Measurements from ENCODE around the gene PTTG1IP. TPM values are rescaled to one million over a fixed set of nuclear protein-coding genes. Genes with fewer than 3 reads are reported as not detected.

The PTTG1IP gene
- total and polyA plus RNA-seq, 3 experiments from 2014 or later = 48.2 to 69.8 (median 50.8) TPM

DNA sequence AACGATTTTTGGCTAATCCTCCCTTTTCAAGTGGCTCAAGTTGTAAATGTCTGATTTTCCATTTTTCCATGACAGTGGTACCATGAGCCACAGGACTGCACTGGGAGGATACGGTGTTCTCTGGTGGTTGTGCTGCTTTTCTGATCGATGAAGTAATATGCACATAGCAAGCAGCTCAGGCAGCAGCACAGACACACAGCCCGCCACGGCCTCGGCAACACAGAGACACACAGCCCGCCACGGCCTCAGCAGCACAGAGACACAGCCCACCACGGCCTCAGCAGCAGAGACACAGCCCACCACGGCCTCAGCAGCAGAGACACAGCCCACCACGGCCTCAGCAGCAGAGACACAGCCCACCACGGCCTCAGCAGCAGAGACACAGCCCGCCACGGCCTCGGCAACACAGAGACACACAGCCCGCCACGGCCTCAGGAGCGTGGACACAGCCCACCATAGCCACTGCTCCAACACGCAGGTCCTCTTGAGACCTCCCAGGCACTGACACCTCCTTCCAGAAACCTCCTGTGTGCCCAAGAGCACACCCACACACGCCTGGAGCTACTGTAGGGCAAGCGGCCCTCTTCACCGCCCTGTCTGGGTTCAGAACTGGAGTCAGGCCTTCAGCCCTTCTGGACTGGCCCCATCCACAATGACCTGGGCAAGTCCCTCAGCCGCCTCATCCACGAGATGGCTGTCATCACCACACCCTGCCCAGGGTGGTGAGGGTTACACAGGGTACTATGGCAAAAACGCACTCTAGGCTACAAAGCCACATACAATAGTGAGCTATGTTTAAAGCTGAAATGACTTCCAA is 10.4 kb downstream of the PTTG1IP start:
- H3K27me3 ChIP-seq (ENCODE audit: insufficient read depth, low read length, poor library complexity, severe bottlenecking) = no peaks in the 10 kb centered on the region
- H3K4me3 Mint-ChIP-seq = no peak overlapping the region
- H3K4me1 Mint-ChIP-seq = peaks cover 50 to 74% (median 52%) of the 10 kb centered on the region in 3 donors
- POLR2A ChIA-PET = no interaction called here
- no peak overlapping the region for H3K27ac ChIP-seq (ENCODE audit: low read depth, low read length)
- H3K36me3 ChIP-seq (ENCODE audit: insufficient read depth, low read length) = peaks cover 37% of the 10 kb centered on the region
- H3K9me3 Mint-ChIP-seq = no peaks in the 10 kb centered on the region
- peaks cover 0 to 85% (median 9%) of the 10 kb centered on the region in 3 donors for H3K36me3 Mint-ChIP-seq
- CTCF ChIA-PET = no interaction called here
- H3K27me3 Mint-ChIP-seq = no peaks in the 10 kb centered on the region
- DNase-seq = no peak
- peaks cover 32% of the 10 kb centered on the region for H3K4me1 ChIP-seq (ENCODE audit: insufficient read depth, low read length)
- H3K27ac Mint-ChIP-seq = peak overlapping the region in 4 of 8 donors; percentile 30 to 79 (median 46)
- H3K9me3 ChIP-seq (ENCODE audit: low read length) = no peaks in the 10 kb centered on the region
- no peak overlapping the region for H3K4me3 ChIP-seq (ENCODE audit: low read length)

DNA sequence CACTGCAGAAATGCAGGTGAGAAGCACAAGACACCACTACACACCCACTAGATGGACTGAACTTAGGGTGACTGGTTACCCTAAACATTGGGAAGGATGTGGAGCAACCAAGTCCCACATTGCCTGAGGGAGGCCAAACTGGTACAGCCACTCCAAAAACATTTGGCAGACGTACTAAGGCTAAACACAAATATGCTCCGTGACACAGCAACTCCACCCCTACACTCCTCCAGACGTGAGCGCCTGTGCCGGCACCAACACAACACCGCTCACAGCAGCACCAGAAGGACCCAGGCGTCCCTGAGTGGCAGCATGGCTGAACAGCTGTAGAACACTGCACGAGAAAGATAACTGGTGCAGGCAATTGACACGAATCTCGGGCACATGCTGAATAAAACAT is 14.7 kb downstream of the PTTG1IP start:
- CTCF ChIA-PET = no interaction called here
- Mint-ChIP-seq H3K27me3 (no peaks in the 10 kb centered on the region), H3K9me3 (no peaks in the 10 kb centered on the region), H3K4me1 (peaks cover 34 to 37% (median 37%) of the 10 kb centered on the region in 3 donors), H3K36me3 (peaks cover 0 to 88% (median 15%) of the 10 kb centered on the region in 3 donors), H3K4me3 (no peak overlapping the region), H3K27ac (peak overlapping the region in 1 of 8 donors; percentile 5)
- no peak for DNase-seq
- no peak overlapping the region for H3K4me3 ChIP-seq (ENCODE audit: low read length)
- no peak overlapping the region for H3K27ac ChIP-seq (ENCODE audit: low read depth, low read length)
- POLR2A ChIA-PET = no interaction called here
- no peaks in the 10 kb centered on the region for H3K27me3 ChIP-seq (ENCODE audit: insufficient read depth, low read length, poor library complexity, severe bottlenecking)
- peaks cover 16% of the 10 kb centered on the region for H3K4me1 ChIP-seq (ENCODE audit: insufficient read depth, low read length)
- peaks cover 38% of the 10 kb centered on the region for H3K36me3 ChIP-seq (ENCODE audit: insufficient read depth, low read length)
- H3K9me3 ChIP-seq (ENCODE audit: low read length) = no peaks in the 10 kb centered on the region

DNA sequence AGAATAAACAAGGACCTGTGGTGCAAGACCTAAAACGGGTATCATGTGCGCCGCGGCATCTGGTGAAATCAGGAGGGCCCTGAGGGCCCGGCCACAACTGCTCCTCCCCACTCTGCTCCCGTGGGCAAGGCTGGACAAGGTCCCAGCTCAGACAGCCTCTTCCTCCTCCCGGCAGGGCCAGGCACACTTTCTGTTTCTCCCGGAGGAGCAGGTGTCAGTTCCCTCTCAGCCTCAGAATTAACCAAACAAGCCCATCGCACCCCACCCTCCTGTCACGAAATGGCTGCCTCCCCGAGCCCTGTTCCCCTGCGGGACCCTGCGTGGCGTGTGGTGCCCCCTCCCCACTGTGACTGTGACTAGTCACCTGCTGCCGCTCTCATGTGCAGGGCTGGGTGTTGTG is 15.2 kb downstream of the PTTG1IP start:
- Histone ChIP-seq H3K9me3 (ENCODE audit: low read length) (no peaks in the 10 kb centered on the region), H3K4me3 (ENCODE audit: low read length) (no peak overlapping the region), H3K27me3 (ENCODE audit: insufficient read depth, low read length, poor library complexity, severe bottlenecking) (no peaks in the 10 kb centered on the region), H3K4me1 (ENCODE audit: insufficient read depth, low read length) (peaks cover 21% of the 10 kb centered on the region), H3K27ac (ENCODE audit: low read depth, low read length) (no peak overlapping the region), H3K36me3 (ENCODE audit: insufficient read depth, low read length) (peaks cover 33% of the 10 kb centered on the region)
- H3K4me1 Mint-ChIP-seq = peaks cover 32 to 37% (median 34%) of the 10 kb centered on the region in 3 donors
- H3K4me3 Mint-ChIP-seq = no peak overlapping the region
- H3K36me3 Mint-ChIP-seq = peaks cover 0 to 88% (median 15%) of the 10 kb centered on the region in 3 donors
- no peaks in the 10 kb centered on the region for H3K27me3 Mint-ChIP-seq
- ChIA-PET POLR2A (no interaction called here), CTCF (no interaction called here)
- no peaks in the 10 kb centered on the region for H3K9me3 Mint-ChIP-seq
- no peak overlapping the region for H3K27ac Mint-ChIP-seq
- no peak for DNase-seq

DNA sequence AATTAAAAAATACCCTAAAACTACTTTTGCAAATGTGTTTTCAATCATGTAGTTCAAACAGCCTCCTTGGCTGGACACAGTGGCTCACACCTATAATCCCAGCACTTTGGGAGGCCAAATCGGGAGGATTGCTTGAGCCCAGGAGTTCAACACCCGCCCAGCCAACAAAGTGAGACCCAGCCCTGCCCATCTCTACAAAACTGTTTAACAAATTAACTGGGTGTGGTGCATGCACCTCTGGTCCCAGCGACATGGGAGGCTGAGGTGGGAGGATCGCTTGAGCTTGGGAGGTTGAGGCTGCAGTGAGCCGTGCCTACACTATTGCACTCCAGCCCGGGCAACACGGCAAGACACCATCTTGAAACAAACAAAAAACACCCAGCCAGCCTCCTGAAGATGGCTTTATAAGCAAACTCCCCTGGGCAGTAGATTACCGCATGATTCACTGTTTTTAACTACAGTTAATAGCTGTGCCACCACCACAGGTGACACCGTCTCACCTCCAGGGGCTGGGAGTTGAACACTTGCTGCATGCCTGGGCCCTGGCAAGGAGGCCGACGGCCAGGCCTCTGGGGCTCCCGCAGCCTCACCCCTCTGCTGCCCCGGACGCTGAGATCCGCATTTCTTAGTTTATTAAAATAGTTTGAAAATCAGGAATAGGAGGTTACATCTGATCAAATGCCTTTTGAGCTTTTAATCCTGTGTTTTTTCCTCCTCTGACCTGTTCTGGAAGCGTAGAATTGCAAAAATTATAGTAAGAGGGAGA is 16.2 kb downstream of the PTTG1IP start:
- CTCF ChIA-PET = no interaction called here
- no peaks in the 10 kb centered on the region for H3K9me3 ChIP-seq (ENCODE audit: low read length)
- peak overlapping the region in 1 of 8 donors; percentile 46 for H3K27ac Mint-ChIP-seq
- H3K36me3 Mint-ChIP-seq = peaks cover 0 to 89% (median 17%) of the 10 kb centered on the region in 3 donors
- peaks cover 28% of the 10 kb centered on the region for H3K4me1 ChIP-seq (ENCODE audit: insufficient read depth, low read length)
- no peak for DNase-seq
- H3K36me3 ChIP-seq (ENCODE audit: insufficient read depth, low read length) = peaks cover 33% of the 10 kb centered on the region
- no peak overlapping the region for H3K4me3 Mint-ChIP-seq
- no peaks in the 10 kb centered on the region for H3K27me3 Mint-ChIP-seq
- no peaks in the 10 kb centered on the region for H3K9me3 Mint-ChIP-seq
- no peaks in the 10 kb centered on the region for H3K27me3 ChIP-seq (ENCODE audit: insufficient read depth, low read length, poor library complexity, severe bottlenecking)
- no peak overlapping the region for H3K4me3 ChIP-seq (ENCODE audit: low read length)
- no peak overlapping the region for H3K27ac ChIP-seq (ENCODE audit: low read depth, low read length)
- peaks cover 26 to 39% (median 35%) of the 10 kb centered on the region in 3 donors for H3K4me1 Mint-ChIP-seq
- POLR2A ChIA-PET = no interaction called here

DNA sequence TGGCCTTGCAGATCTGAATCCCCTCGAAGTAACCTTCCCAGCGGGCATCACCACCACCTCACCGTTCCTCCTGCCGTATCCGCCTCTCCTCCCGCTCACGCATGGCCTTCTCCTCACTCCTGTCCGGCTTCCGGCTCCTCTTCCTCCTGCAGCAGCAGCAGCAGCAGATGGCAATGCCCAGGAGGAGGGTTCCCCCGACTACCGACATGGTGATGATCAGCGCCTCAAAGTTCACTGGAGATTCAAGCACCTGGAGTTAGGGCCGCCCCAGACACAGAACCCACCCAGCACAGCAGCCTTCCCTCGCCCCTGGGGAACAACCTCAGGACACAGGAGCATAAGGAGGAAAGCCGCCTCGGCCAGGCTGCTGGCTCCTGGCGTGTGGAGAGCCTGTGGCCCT is 17.4 kb downstream of the PTTG1IP start:
- no peak for DNase-seq
- H3K4me1 ChIP-seq (ENCODE audit: insufficient read depth, low read length) = peaks cover 40% of the 10 kb centered on the region
- ChIA-PET POLR2A (no interaction called here), CTCF (no interaction called here)
- H3K9me3 ChIP-seq (ENCODE audit: low read length) = no peaks in the 10 kb centered on the region
- H3K4me3 ChIP-seq (ENCODE audit: low read length) = no peak overlapping the region
- no peaks in the 10 kb centered on the region for H3K27me3 ChIP-seq (ENCODE audit: insufficient read depth, low read length, poor library complexity, severe bottlenecking)
- peak overlapping the region; percentile 63 for H3K27ac ChIP-seq (ENCODE audit: low read depth, low read length)
- no peaks in the 10 kb centered on the region for H3K27me3 Mint-ChIP-seq
- no peaks in the 10 kb centered on the region for H3K9me3 Mint-ChIP-seq
- peak overlapping the region in 2 of 8 donors; percentile 41 to 47 for H3K27ac Mint-ChIP-seq
- no peak overlapping the region for H3K4me3 Mint-ChIP-seq
- H3K36me3 Mint-ChIP-seq = peaks cover 0 to 91% (median 14%) of the 10 kb centered on the region in 3 donors
- H3K36me3 ChIP-seq (ENCODE audit: insufficient read depth, low read length) = peaks cover 31% of the 10 kb centered on the region
- peaks cover 16 to 36% (median 28%) of the 10 kb centered on the region in 3 donors for H3K4me1 Mint-ChIP-seq

DNA sequence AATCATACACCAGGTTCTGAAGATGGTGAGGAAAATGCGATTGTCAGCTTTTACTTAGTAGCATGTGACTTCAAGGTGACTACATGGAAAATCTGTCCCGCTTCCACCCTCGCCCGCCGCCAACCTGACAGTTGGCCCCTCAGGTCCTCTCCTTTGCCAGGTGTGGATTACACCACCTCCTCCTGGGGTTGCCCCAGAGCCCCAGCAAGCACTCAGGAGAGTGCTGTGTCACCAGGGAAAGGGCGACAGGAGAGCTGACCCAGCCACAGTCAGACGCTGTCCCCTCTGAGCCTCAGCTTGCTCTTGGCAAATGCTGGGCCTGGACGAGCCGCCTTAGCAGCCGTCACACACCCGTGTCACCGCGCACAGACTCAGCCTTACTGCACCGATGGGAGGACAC is 17.9 kb downstream of the PTTG1IP start:
- peaks cover 36% of the 10 kb centered on the region for H3K36me3 ChIP-seq (ENCODE audit: insufficient read depth, low read length)
- no peak overlapping the region for H3K4me3 ChIP-seq (ENCODE audit: low read length)
- peak overlapping the region; percentile 63 for H3K27ac ChIP-seq (ENCODE audit: low read depth, low read length)
- no peaks in the 10 kb centered on the region for H3K9me3 ChIP-seq (ENCODE audit: low read length)
- Mint-ChIP-seq H3K27ac (no peak overlapping the region), H3K4me3 (no peak overlapping the region), H3K27me3 (no peaks in the 10 kb centered on the region), H3K36me3 (peaks cover 0 to 93% (median 18%) of the 10 kb centered on the region in 3 donors), H3K9me3 (no peaks in the 10 kb centered on the region), H3K4me1 (peaks cover 13 to 33% (median 25%) of the 10 kb centered on the region in 3 donors)
- peaks cover 45% of the 10 kb centered on the region for H3K4me1 ChIP-seq (ENCODE audit: insufficient read depth, low read length)
- ChIA-PET POLR2A (no interaction called here), CTCF (no interaction called here)
- H3K27me3 ChIP-seq (ENCODE audit: insufficient read depth, low read length, poor library complexity, severe bottlenecking) = no peaks in the 10 kb centered on the region
- DNase-seq = no peak

DNA sequence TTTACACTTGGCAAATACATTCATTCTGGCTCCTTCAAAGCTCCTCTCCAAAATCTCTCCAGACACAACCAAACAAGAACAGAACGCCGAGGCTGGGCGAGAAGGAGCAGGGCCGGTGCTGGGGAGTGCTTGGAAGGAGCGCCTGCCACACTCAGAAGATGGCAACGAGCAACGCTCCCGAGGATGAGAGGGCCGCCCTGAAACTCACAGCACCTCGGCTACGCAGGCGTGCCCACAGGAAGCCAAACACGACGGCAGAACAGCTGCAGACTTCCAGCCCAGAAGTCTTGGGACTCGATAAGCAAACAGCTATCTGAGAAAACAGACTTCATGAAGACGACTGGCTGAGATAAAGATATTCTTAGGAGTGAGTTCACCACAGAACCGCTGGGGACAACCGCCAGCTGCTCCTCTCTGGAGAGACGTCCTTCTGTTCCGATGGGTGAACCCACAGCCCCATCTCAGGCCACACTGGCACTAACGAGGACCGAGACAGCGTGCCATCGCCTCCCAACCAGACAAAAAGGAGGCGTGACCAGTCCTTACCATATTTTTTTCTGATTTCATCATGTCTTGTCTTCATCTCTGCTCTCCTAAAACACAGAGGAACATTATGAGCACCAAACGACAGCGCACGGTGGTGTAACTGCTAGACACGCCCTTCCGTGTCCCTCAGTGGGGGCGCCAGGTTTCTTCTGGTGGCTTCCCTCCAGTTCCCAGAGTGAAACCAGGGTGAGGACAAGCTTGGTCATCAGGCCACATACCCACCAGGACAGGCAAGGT is 18.6 kb downstream of the PTTG1IP start:
- peaks cover 0 to 94% (median 18%) of the 10 kb centered on the region in 3 donors for H3K36me3 Mint-ChIP-seq
- DNase-seq = peak in 1 of 5 donors; percentile 47
- Histone ChIP-seq H3K4me3 (ENCODE audit: low read length) (no peak overlapping the region), H3K27me3 (ENCODE audit: insufficient read depth, low read length, poor library complexity, severe bottlenecking) (no peaks in the 10 kb centered on the region), H3K27ac (ENCODE audit: low read depth, low read length) (peak overlapping the region; percentile 63), H3K9me3 (ENCODE audit: low read length) (no peaks in the 10 kb centered on the region), H3K36me3 (ENCODE audit: insufficient read depth, low read length) (peaks cover 44% of the 10 kb centered on the region), H3K4me1 (ENCODE audit: insufficient read depth, low read length) (peaks cover 47% of the 10 kb centered on the region)
- peak overlapping the region in 5 of 8 donors; percentile 63 to 86 (median 73) for H3K27ac Mint-ChIP-seq
- H3K9me3 Mint-ChIP-seq = no peaks in the 10 kb centered on the region
- ChIA-PET CTCF (no interaction called here), POLR2A (no interaction called here)
- H3K4me3 Mint-ChIP-seq = no peak overlapping the region
- no peaks in the 10 kb centered on the region for H3K27me3 Mint-ChIP-seq
- peaks cover 9 to 33% (median 25%) of the 10 kb centered on the region in 3 donors for H3K4me1 Mint-ChIP-seq

DNA sequence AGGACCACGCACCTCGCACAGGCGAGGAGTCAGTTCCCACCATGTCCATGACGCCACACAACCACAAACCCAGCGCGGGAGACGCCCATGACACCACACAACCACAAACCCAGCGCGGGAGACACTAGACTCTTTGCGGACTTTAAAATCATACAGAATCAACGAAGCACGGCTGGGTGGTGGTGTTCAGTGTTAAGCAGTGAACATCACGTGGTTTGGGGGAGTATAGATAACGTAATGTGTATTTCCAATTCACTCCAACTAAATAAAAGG is 19.2 kb downstream of the PTTG1IP start:
- Histone ChIP-seq H3K4me1 (ENCODE audit: insufficient read depth, low read length) (peaks cover 47% of the 10 kb centered on the region), H3K27me3 (ENCODE audit: insufficient read depth, low read length, poor library complexity, severe bottlenecking) (no peaks in the 10 kb centered on the region), H3K9me3 (ENCODE audit: low read length) (no peaks in the 10 kb centered on the region), H3K27ac (ENCODE audit: low read depth, low read length) (peak overlapping the region; percentile 63), H3K36me3 (ENCODE audit: insufficient read depth, low read length) (peaks cover 45% of the 10 kb centered on the region), H3K4me3 (ENCODE audit: low read length) (no peak overlapping the region)
- CTCF ChIA-PET = no interaction called here
- Mint-ChIP-seq H3K27ac (peak overlapping the region in 5 of 8 donors; percentile 32 to 86 (median 73)), H3K36me3 (peaks cover 0 to 94% (median 18%) of the 10 kb centered on the region in 3 donors), H3K4me1 (peaks cover 5 to 33% (median 25%) of the 10 kb centered on the region in 3 donors), H3K4me3 (peak overlapping the region in 1 of 7 donors; percentile 32), H3K27me3 (no peaks in the 10 kb centered on the region), H3K9me3 (no peaks in the 10 kb centered on the region)
- no peak for DNase-seq
- POLR2A ChIA-PET = no interaction called here

All from CD8-positive, alpha-beta memory T cell (primary cell).